GM13977 (cell line): ENCODE results near the gene TRIM24.

Source experiments
- DNase-seq: peaks from one replicate; pipeline ENCODE4 v3.0.0; 2012; ENCODE audit warnings: low spot score
- in situ Hi-C: fragments of 300-500 bp; cut with MboI; formaldehyde crosslinking; loops from one replicate; pipeline ENCODE4 v1.12.0; 2022; ENCODE audit warnings: low sequenced_read_pairs, low pct_unique_long_range_greater_than_20kb, mixed read lengths, inconsistent platforms; ENCODE audit not compliant: unreplicated experiment
- TF ChIP-seq, protein P1 (sequence below): IDR thresholded peaks from 2 replicates; pipeline ENCODE4 v1.5.1; 2012; ENCODE audit warnings: mild to moderate bottlenecking, control low read depth; ENCODE audit not compliant: insufficient read depth; ENCODE audit errors: extremely low read depth, missing control alignments

TRIM24 gene

DNA sequence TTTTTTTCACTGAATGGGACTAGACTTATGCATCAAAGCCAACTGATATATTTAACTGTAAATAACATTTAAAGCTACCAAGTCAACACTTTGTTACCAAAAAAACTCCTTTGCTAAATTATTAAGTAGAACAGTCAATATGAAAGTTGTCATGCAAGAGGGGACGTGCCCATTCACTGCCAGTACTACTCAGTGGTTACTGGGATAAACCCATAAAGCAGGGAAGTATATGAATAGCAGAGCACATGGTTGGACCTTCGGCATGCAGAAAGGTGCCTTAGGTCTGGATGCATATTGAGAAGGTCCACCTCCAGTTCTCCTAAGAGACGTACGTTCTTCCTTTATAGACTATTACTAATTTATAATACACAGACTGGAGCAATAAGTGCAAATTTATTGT, 121.0 kb downstream of the TRIM24 start:
- TF ChIP-seq, protein P1, sequence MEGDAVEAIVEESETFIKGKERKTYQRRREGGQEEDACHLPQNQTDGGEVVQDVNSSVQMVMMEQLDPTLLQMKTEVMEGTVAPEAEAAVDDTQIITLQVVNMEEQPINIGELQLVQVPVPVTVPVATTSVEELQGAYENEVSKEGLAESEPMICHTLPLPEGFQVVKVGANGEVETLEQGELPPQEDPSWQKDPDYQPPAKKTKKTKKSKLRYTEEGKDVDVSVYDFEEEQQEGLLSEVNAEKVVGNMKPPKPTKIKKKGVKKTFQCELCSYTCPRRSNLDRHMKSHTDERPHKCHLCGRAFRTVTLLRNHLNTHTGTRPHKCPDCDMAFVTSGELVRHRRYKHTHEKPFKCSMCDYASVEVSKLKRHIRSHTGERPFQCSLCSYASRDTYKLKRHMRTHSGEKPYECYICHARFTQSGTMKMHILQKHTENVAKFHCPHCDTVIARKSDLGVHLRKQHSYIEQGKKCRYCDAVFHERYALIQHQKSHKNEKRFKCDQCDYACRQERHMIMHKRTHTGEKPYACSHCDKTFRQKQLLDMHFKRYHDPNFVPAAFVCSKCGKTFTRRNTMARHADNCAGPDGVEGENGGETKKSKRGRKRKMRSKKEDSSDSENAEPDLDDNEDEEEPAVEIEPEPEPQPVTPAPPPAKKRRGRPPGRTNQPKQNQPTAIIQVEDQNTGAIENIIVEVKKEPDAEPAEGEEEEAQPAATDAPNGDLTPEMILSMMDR = no peak
- in situ Hi-C loops = no loop called here
- no peak for DNase-seq

DNA sequence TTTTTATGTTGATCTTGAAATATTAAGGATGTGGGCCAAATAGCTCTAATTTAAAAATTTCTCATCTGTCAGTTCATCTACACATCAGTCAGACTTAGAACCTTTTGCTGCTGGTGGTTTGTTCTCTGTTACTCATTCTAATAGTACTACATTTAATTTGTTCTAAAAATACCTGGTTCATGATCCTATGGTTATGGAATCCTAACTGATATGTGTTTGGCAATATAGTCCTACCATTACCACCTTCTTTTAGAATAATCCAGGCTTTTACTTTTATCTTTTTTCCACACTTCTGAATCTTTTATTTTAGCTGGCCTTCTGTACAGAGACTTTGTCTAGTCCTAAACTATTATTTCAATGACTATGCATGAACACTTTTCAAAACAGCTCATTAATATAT, 124.2 kb downstream of the TRIM24 start:
- TF ChIP-seq, protein P1 = no peak
- in situ Hi-C loops = no loop called here
- no peak for DNase-seq

DNA sequence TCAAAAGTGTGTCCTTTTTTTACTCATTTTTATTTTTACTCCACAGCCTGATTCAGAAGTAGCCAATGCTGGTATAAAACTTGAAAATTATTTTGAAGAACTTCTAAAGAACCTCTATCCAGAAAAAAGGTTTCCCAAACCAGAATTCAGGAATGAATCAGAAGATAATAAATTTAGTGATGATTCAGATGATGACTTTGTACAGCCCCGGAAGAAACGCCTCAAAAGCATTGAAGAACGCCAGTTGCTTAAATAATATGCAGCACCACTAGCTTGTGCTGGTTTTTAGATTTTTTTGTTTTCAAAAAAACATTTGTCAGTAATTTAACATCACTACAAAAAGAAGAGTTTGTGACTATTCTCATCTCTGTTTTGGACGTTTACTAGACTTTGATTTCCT, 124.6 kb downstream of the TRIM24 start:
- no peak for DNase-seq
- in situ Hi-C loops = no loop called here
- TF ChIP-seq, protein P1 = no peak

DNA sequence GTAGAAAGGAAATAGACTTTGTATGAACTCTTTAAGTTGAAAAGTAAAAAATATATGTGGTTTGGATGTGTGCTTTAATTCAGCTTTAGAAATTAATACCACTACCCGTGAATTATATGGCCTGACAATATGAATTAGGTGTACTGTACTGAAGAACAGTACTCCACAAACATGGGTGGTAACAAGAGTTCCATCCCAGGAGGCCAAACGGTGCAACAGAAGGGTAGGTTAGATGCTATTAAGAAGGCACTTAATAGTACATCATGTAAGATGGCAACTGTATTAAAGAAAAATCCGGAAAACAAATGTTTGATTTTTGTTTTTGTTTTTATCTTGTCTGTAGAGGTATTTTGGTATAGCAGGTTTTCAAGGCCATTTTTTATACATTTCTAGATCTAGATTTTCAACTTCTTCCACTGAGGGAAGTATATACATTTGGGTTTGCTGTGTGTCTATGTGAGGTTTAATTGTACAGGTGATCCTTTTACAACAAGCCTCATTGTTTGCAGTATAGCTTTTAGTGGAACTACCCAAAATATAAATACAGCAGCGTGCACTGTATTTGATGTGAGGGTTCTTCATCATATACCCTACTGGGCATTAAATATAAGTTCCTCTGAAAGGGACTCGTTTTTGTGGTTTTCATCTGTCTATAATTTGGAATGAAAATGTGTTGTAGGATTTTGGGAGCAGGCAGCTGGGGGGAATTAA, 125.4 kb downstream of the TRIM24 start:
- TF ChIP-seq, protein P1 = no peak
- no peak for DNase-seq
- in situ Hi-C loops = no loop called here

DNA sequence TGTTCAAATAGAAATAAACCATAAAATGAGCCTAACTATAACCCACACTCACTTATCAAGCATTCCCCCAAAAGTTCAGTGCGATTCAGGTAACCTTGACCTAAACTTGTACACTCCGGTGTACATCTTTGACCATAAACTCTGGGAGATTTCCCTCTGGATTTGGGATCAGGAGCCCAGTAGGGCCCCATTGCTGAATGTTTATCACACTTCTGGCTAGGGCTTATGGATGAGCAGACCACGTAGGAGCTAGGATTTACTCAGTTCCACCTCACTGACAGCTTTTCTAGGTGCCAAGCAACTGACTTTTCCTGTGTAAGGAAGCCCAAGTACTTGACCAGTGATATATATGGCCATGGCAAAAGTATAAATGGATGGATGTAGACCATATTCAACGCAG, 127.4 kb downstream of the TRIM24 start:
- TF ChIP-seq, protein P1 = no peak
- in situ Hi-C loops = no loop called here
- DNase-seq = no peak

DNA sequence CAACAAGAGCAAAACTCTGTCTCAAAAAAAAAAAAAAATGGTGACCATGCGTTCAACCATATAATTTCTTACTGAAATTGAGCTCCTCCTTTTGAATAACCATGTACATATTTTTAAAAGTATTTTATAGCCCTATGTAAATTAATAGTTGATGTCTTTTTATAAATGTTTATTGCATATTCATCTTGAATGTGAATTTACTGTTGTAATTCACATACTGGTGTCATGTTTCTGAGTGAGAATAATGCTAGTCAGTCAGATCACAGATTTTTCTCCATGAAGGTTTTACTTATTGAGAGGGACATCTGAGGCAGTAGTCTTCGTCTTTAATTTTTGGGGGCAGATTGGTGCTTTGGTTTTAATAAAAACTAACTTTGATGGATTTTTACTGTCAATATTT, 128.9 kb downstream of the TRIM24 start:
- in situ Hi-C loops = no loop called here
- no peak for DNase-seq
- TF ChIP-seq, protein P1 = no peak
